Cardiac septum (tissue), 1 donor: ENCODE data around the gene EEPD1. TPM values are rescaled to one million over a fixed set of nuclear protein-coding genes. Genes with fewer than 3 reads are reported as not detected.
A peak's percentile ranks its signal among the peaks of the same experiment; 100 is the strongest.

Experiments used
- DNase-seq: peaks from one replicate; pipeline ENCODE4 v3.0.0-alpha.2; 2020; ENCODE audit warnings: low spot score
- intact Hi-C: fragments of 100-400 bp; cut with DNase I; formaldehyde crosslinking; loops from one replicate; pipeline ENCODE4 v1.14.0; 2022
- total RNA-seq: library from RNA; stranded (reverse); fragmentation: NEBNext Ultra II Directional; extraction: Animal tissue kit (Norgen Biotek cat#: 25700); gene quantifications from one replicate; pipeline ENCODE4 v1.2.1, GENCODE V29; 2021
- donor health status: DM: no; HTN: no; CAD: no.

The EEPD1 gene
- total RNA-seq, 1 donor from 2014 or later: 6.6 TPM

DNA sequence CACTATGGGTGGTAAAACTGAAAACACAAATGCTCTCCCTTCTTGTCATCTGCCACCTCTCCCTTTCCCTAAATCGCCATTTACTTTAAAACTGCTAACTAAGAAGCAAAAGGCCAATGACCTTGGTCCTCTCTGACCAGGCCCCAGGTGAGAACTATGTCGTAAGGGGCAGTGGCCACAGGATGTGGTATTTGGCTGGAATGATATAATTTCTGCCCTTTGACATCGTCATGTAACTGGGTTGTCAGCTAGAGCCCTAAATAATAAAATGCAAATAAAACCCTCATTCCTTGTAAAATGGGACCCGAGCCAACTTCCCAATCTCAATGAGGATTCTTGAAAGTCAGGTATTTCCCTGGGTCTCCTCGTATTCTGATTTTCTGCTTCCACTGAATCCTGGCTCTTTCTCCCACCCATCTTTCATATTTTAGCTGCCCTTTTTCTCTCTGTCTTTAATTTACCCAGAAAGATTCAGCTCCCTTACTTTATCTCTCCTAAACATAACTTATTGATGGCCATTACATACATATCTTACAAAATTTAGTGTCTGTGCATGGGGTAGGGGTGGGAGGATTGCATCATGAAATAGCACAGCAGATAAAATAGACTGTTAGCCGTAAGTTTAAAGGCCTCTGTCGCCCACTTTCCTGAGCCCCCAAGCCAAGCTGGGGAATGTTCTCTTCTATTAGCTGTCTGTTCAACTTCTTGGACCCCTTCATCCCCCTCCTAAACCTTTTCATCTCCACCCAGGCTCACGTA is 3.2 kb upstream of the EEPD1 start:
- intact Hi-C loops: loop anchor here (5.0 kb wide), 2 partner anchors 33 to 142 kb away; no protein-coding TSS in a partner anchor
- DNase-seq: no peak

DNA sequence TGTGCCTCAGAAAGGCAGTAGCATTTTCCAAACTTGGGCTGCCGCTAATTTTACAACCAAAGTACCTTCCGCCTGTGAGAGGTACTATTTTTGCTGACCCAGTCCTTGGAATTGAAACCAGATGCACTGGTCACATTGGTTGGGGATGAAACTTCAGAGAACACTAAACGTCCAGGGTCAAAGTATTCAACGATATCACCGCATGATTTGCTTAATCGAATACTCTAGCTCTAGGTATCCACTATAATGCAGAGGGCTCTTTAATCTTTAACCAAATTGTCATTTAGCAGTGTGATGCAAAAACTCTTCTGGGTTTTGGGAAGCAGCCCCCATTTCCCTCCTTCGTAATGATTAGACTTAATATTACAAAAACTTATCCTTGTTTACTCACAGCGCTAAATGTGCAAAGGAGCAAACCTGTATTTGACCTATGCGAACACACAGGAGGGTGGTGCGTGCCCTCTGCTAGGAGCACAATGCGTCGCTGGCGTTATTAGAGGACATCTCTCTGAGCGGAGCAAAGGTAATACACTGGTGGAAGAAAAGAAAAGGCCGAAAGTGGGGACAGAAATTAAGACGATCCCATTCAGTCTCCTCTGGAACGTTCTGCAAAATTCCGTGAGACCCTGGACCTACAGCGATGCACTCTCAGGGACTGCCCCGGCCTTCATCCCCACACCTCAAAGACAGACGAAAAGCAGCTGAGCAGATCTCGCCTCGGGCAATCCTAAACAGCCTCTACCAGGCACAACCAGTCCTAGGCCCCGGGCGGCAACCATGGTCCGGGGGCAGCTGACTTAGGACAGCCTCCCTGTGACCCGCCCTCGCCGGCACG is 916 bp upstream of the EEPD1 start:
- intact Hi-C loops: loop anchor here (2.0 to 5.0 kb wide), 3 partner anchors 19 to 140 kb away; no protein-coding TSS in a partner anchor

GRCh38 chr7:36153571-36154097 is 580 bp downstream of the EEPD1 start:
- DNase-seq: peak; percentile 80
- intact Hi-C loops: loop anchor here (2.0 to 5.0 kb wide), 3 partner anchors 21 to 139 kb away; no protein-coding TSS in a partner anchor

More for the DNA sequence above, 916 bp upstream of the EEPD1 start:
- DNase-seq: no peak

DNA sequence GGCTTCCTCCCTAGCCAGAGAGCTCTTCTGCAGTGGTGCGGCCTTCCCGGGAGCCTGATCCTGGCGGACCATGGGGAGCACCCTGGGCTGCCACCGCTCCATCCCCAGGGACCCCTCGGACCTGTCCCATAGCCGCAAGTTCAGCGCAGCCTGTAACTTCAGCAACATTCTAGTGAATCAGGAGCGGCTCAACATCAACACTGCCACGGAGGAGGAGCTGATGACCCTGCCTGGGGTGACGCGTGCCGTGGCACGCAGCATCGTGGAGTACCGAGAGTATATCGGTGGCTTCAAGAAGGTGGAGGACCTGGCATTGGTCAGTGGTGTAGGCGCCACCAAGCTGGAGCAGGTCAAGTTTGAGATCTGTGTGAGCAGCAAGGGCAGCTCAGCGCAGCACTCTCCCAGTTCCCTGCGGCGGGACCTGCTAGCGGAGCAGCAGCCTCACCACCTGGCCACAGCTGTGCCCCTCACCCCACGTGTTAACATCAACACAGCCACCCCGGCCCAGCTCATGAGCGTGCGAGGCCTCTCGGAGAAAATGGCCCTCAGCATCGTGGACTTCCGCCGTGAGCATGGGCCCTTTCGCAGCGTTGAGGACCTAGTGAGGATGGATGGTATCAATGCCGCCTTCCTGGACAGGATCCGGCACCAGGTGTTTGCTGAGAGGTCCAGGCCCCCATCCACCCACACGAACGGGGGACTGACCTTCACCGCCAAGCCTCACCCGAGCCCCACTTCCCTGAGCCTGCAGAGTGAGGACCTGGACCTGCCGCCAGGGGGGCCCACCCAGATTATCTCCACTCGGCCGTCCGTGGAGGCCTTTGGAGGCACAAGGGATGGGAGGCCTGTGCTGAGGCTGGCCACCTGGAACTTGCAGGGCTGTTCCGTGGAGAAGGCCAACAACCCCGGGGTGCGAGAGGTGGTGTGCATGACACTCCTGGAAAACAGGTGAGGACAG is 1.5 kb downstream of the EEPD1 start:
- DNase-seq: no peak

DNA sequence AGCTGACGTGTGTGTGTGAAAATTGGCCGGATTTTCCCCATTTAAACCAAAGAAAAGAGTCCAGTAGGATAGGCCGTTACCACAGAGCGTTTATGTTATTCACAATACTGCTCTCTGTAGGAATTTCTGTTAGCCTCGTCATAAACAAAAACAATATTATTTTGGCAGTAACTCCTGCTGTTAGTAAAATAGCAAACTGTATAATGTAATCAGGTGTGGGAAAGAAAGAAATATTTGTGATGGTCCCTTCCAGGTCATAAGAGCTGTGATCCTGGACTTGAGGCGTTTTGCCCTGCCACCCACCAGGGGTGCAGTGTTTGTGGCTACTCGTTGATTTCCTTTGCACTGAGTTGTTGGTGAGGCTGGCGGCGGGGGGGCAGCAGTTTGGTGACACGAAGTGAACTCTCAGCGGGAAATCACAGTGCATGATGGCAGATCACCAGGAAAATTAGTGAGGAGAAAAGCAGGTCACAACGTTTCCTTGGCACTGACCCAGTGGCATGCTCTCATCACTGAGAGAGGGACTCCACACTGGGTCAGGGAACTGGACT is 2.8 kb downstream of the EEPD1 start:
- DNase-seq: no peak
- intact Hi-C loops: no loop called here

More for the DNA sequence above, 1.5 kb downstream of the EEPD1 start:
- intact Hi-C loops: loop anchor here (5.0 kb wide), 2 partner anchors 37 to 138 kb away; no protein-coding TSS in a partner anchor

DNA sequence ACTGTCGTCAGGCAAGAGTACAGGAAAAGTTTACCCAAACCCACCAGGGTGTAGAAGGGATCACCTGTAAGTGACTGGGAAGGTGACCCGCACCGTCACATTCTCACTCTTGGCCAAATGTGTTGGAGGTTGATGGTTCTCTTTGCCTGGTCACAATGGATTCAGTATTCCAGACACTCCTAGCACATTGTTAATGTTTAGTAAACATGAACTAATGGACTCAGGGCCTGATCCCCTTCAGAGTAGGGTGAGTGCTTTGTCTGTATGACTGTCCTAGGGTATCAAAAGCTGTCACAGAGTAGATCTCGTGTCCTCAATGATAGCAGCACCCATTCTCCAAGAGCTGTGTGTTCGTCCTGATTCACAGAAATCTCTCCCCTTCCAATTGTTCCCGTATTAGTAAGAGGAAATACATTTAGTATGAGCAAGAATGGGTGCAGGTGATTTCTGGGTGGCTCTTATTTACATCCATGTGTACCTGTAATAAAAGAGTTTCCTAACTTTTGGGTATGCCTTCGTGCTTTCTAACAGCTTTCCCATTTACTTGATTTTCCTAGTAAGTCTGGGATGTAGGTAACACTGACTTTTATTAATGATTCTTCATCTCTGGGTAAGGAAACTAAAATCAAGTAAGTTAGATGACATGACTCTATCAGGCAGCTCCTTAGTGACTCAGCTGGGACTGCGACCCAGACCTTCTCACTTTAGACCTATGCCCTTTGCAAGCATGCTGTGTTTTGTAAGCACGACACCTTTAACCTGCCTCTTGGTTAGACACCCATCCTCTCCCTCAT is 4.7 kb downstream of the EEPD1 start:
- no peak for DNase-seq
- intact Hi-C loops: no loop called here

- intact Hi-C loops: no loop called here
- no peak for DNase-seq
Observed at GRCh38 chr7:36158321-36158605, 5.2 kb downstream of the EEPD1 start.

GRCh38 chr7:36159618-36160017 is 6.6 kb downstream of the EEPD1 start:
- intact Hi-C loops: no loop called here
- DNase-seq: no peak

GRCh38 chr7:36160313-36160712 is 7.3 kb downstream of the EEPD1 start:
- no peak for DNase-seq
- intact Hi-C loops: no loop called here

- intact Hi-C loops: no loop called here
- no peak for DNase-seq
Observed at GRCh38 chr7:36161996-36162395, 8.9 kb downstream of the EEPD1 start.

GRCh38 chr7:36165059-36165458 is 12.0 kb downstream of the EEPD1 start:
- no peak for DNase-seq
- intact Hi-C loops: no loop called here

DNA sequence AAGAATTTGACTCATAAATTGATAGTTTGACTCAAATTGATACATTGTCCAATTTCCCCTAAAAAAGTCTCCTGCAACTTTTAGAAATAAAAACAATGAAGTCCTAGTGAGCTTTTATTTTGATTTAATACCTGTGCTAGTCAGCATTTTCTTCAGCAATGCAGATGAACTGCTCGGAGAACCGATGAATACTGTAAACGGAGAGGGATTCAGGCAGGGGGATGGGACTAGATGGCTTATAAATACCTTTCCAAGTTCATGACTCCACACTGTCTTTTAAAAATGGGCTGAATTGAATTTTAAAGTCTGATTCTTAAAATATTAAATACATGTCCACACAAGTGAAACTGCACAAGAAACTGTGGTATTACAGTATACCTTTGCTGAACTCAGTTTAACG is 12.7 kb downstream of the EEPD1 start:
- intact Hi-C loops: no loop called here
- DNase-seq: no peak

- DNase-seq: no peak
- intact Hi-C loops: no loop called here
Observed at GRCh38 chr7:36167403-36168050, 14.5 kb downstream of the EEPD1 start.

DNA sequence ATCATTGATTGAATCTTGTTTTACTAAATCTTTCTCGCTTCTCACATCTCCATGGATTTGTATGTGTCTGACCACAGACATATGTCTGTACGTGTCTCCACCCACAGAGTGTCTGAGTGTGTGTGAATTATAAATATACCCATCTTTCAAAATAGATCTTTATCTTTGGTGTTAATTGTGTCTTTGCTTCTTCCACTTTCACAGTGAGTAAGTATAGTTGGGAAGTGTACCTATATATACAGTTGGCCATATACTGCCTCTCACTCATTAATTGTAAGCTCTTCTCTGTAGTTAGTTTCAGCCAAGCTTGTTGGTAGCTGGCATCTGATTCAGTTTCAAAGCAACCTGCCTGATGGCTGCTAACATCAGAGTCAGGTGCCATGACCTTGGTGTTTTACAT is 18.4 kb downstream of the EEPD1 start:
- DNase-seq: no peak
- intact Hi-C loops: no loop called here

DNA sequence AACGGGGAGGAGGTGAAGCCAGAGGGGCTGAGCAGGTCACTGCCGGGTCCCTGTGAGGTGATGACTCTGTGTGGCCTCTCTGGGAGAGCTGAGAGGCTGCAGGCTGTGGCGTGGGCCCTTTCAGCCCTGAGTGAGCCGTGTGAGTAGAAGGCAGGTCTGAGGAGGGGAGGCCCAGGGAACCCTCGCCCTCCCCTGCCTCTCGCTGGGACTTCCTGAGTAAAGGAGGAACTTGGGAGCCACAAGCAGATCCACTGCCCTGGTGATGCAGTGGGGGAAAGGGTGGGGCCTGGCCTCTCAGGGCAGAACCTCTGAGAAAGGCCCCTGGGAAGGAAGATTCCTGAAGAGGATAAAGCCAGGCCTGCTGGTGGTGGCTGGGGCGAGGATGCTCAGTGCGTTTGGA is 22.8 kb downstream of the EEPD1 start:
- DNase-seq: peak; percentile 88
- intact Hi-C loops: no loop called here

DNA sequence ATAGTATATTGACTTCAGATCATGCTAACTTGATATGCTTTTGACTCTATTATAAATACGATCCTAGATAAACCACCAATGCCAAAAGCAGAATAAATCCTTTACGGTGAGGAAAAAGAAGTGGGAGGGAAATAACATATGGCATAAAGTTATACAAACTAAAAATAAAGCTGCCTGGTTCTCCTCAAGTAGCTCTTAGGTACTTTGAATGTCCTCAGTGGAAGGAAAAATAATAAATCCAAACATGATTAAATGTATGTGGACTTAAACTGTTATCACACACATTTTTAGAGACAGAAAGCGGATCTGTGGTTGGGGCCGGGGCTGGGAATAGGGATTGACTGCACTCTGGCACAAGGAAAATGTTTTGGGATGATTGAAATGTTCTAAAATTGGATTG is 23.6 kb downstream of the EEPD1 start:
- intact Hi-C loops: no loop called here
- no peak for DNase-seq

GRCh38 chr7:36180121-36180520 is 27.1 kb downstream of the EEPD1 start:
- intact Hi-C loops: no loop called here
- no peak for DNase-seq

DNA sequence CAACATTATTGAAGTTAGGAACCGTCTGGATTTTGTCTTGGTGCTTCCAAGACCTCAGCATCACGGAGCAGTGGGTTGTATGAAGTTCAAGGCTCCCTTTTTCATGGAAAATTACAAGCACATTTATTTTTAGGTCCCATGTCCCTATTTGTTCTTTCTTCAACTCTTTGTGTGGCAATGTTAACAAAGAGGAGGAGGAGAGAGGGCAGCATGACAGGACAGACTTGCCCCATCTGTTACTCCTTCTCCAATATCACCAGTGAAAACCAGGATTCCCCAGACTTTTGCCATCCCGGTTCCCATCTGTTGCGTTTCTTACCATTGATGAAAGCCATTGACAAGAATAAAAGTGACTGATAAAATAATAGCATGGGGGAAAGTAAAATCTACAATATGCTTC is 28.6 kb downstream of the EEPD1 start:
- DNase-seq: no peak
- intact Hi-C loops: no loop called here
